H1 (cell line): ENCODE results near the gene EXD1. TPM values are rescaled to one million over a fixed set of nuclear protein-coding genes. Genes with fewer than 3 reads are reported as not detected.
A peak's percentile ranks its signal among the peaks of the same experiment; 100 is the strongest.

Experiments used
- ASH2L ChIP-seq: fragments of 200-600, 300-600 bp; sonication (generic); IDR thresholded peaks from one replicate; pipeline ENCODE4 v1.7.1; 2017; ENCODE audit warnings: low read length
- BACH1 ChIP-seq: IDR thresholded peaks from 2 replicates; pipeline ENCODE4 v1.6.1; 2012; ENCODE audit warnings: low read length, improper control_type of control experiment
- BCL11A ChIP-seq, 2 experiments: IDR thresholded peaks; one replicate each; pipeline ENCODE4 v1.6.1; 2011; ENCODE audit warnings: low read depth in 2 of 2, low read length in 2 of 2, mild to moderate bottlenecking in 2 of 2
- BRCA1 ChIP-seq: IDR thresholded peaks from 2 replicates; pipeline ENCODE4 v1.6.1; 2012; ENCODE audit warnings: low read depth, low read length, improper control_type of control experiment
- CTBP2 ChIP-seq: IDR thresholded peaks from 2 replicates; pipeline ENCODE4 v1.7.0; 2011; ENCODE audit warnings: borderline replicate concordance, mild to moderate bottlenecking, moderate library complexity, mixed read lengths, low read length; ENCODE audit not compliant: insufficient read depth, insufficient read length
- EGR1 ChIP-seq: IDR thresholded peaks from 2 replicates; pipeline ENCODE4 v1.6.1; 2011; ENCODE audit warnings: low read depth, low read length, borderline replicate concordance
- EP300 ChIP-seq, 2 experiments: IDR thresholded peaks; 1 replicate in 1 of 2; 2 replicates in 1 of 2; pipeline ENCODE4 v1.6.1; 2011 to 2012; ENCODE audit warnings: low read depth in 2 of 2, low read length in 2 of 2, mild to moderate bottlenecking in 2 of 2, borderline replicate concordance in 1 of 2, inconsistent platforms in 1 of 2, moderate library complexity in 1 of 2
- GABPA ChIP-seq: IDR thresholded peaks from 2 replicates; pipeline ENCODE4 v1.6.1; 2011; ENCODE audit warnings: mild to moderate bottlenecking, low read length, moderate library complexity, borderline replicate concordance; ENCODE audit not compliant: insufficient read depth
- JUND ChIP-seq: IDR thresholded peaks from 2 replicates; pipeline ENCODE4 v1.6.1; 2011; ENCODE audit warnings: mild to moderate bottlenecking, improper control_type of control experiment, low read length
- KDM5A ChIP-seq: fragments of 200-600 bp; IDR thresholded peaks from 2 replicates; pipeline ENCODE4 v1.7.1; 2012; ENCODE audit warnings: mild to moderate bottlenecking, low read length, inconsistent platforms, mixed read lengths
- MAFK ChIP-seq: IDR thresholded peaks from 2 replicates; pipeline ENCODE4 v1.6.1; 2012; ENCODE audit warnings: low read depth, mild to moderate bottlenecking, improper control_type of control experiment, low read length
- POLR2A ChIP-seq, 2 experiments: IDR thresholded peaks; 1 replicate in 1 of 2; 2 replicates in 1 of 2; pipeline ENCODE4 v1.6.1; 2011; ENCODE audit warnings: low read depth in 2 of 2, low read length in 2 of 2, mild to moderate bottlenecking in 2 of 2; ENCODE audit errors: control extremely low read depth in 1 of 2
- POLR2AphosphoS5 ChIP-seq: IDR thresholded peaks from 2 replicates; pipeline ENCODE4 v1.6.1; 2011; ENCODE audit warnings: low read depth, low read length
- POU5F1 ChIP-seq: IDR thresholded peaks from 2 replicates; pipeline ENCODE4 v1.6.1; 2011; ENCODE audit warnings: low read depth, mild to moderate bottlenecking, low read length, moderate library complexity
- RXRA ChIP-seq: IDR thresholded peaks from 2 replicates; pipeline ENCODE4 v1.6.1; 2011; ENCODE audit warnings: low read depth, mild to moderate bottlenecking, low read length, moderate library complexity; ENCODE audit not compliant: insufficient read depth
- SAP30 ChIP-seq: fragments of 300-600 bp; sonication (generic); IDR thresholded peaks from 2 replicates; pipeline ENCODE4 v1.7.1; 2012; ENCODE audit warnings: low read length, moderate library complexity, mild to moderate bottlenecking, inconsistent platforms; ENCODE audit not compliant: insufficient read depth, insufficient replicate concordance
- SIX5 ChIP-seq: IDR thresholded peaks from 2 replicates; pipeline ENCODE4 v1.6.1; 2011; ENCODE audit warnings: mild to moderate bottlenecking, low read depth, low read length
- SP1 ChIP-seq: IDR thresholded peaks from 2 replicates; pipeline ENCODE4 v1.6.1; 2011; ENCODE audit warnings: low read depth, low read length
- SUZ12 ChIP-seq: fragments of 200-600 bp; sonication (generic); IDR thresholded peaks from 2 replicates; pipeline ENCODE4 v1.6.1; 2012; ENCODE audit warnings: mild to moderate bottlenecking, inconsistent platforms, low read length, moderate library complexity, mixed read lengths
- TAF7 ChIP-seq: optimal IDR thresholded peaks from 2 replicates; pipeline ENCODE3; 2011; ENCODE audit warnings: low read depth, mild to moderate bottlenecking, inconsistent platforms, low read length, moderate library complexity, borderline replicate concordance
- TCF12 ChIP-seq: IDR thresholded peaks from 2 replicates; pipeline ENCODE4 v1.6.1; 2011; ENCODE audit warnings: low read depth, mild to moderate bottlenecking, low read length
- YY1 ChIP-seq: IDR thresholded peaks from 2 replicates; pipeline ENCODE4 v1.6.1; 2011; ENCODE audit warnings: low read depth, mild to moderate bottlenecking, low read length
- polyA plus RNA-seq, 7 experiments: library from polyadenylated mRNA; depleted of rRNA in 3 of 7; stranded (reverse) in 5 of 7; unstranded in 2 of 7; fragments of >200 nt in 5 of 7; fragments of 200-250 nt in 2 of 7; gene quantifications; 1 replicate in 5 of 7; 2 replicates in 1 of 7; 4 replicates in 1 of 7; pipeline versions ENCODE4 v1.2.1 to v1.2.3, GENCODE V29; 2011 to 2013; ENCODE audit warnings: missing spikeins in 2 of 7, mixed read lengths in 2 of 7
- total RNA-seq: library from RNA; stranded (reverse); fragmentation: NEBNext Ultra II Directional; extraction: Animal tissue kit (Norgen Biotek cat#: 25700); gene quantifications from 2 replicates; pipeline ENCODE4 v1.2.1, GENCODE V29; 2021
- TF ChIP-seq, protein P1 (sequence below): IDR thresholded peaks from 2 replicates; pipeline ENCODE4 v1.6.1; 2012; ENCODE audit warnings: inconsistent platforms
- TF ChIP-seq, protein P2 (sequence below): IDR thresholded peaks from 2 replicates; pipeline ENCODE4 v1.6.1; 2011; ENCODE audit warnings: low read length, improper control_type of control experiment

Gene EXD1
- total and polyA plus RNA-seq, 2 of the 8 experiments (the other 6 are each of a cell fraction or from before 2014, with no cell fraction given): 0.06 to 0.54 TPM

DNA sequence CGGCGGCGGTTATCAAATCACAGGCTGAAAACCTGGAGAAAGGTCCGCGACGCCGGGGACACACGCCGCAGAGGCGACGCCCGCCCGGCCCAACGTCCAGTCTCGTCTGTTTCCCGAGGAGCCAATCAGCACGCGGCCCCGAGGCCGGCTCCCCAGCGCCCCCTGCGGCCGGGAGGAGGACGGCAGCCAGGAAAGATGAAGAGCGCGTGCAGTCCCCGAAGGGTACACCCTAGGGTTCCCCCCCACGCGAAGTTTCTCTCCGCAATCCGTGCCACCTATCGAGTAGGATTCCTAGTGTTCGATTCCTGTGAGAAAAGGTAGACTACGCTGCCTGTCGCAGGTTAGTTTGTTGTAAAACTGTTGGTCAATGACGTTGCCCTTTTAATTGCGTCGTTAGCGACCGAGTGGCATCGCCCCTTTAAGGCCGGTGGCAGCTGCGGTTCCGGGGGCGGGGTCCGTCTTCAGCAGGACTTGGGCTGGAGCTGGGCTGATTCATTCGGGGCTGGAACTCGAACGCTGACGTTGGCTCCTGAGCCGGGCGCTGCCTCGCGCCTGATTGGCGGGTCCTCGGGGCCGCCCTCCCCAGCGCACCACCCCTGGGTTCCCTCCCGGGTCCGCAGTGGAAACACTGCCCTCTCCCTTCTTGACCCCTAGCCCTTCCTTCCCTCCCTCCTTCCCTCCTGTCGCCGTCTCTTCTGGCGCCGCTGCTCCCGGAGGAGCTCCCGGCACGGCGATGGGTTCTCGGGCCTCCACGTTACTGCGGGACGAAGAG, at the start of gene EXD1, which contains the start of gene CHP1 (continued):
- TF ChIP-seq POLR2A (IDR thresholded peaks at IDR 0.05; ENCODE audit: control extremely low read depth in 1 of 2, low read depth in 2 of 2, low read length in 2 of 2) (peak in 1 of 2 experiments; percentile 80; a peak in 2 of 3 replicates), TCF12 (no peak), SUZ12 (no peak), BCL11A (IDR thresholded peaks at IDR 0.05; ENCODE audit: low read depth in 2 of 2, low read length in 2 of 2) (no peak), MAFK (no peak), SIX5 (no peak), SAP30 (no peak), SP1 (peak; percentile 65), EP300 (IDR thresholded peaks at IDR 0.05; ENCODE audit: borderline replicate concordance in 1 of 2, low read depth in 2 of 2, low read length in 2 of 2) (0 out of 3 replicates have a peak, but pooled peaks of 1 of the 2 experiments have one; percentile 55), TAF7 (peak; percentile 69), YY1 (no peak), CTBP2 (peak; percentile 64), POU5F1 (no peak), BRCA1 (no peak), RXRA (no peak), POLR2AphosphoS5 (peak; percentile 75; the same call in 1 of the 2 replicates), EGR1 (0 out of 2 replicates have a peak, but pooled peaks have one; percentile 61), GABPA (no peak), JUND (peak; percentile 56), BACH1 (no peak), KDM5A (no peak), ASH2L (peak; percentile 55)
- TF ChIP-seq, protein P1, sequence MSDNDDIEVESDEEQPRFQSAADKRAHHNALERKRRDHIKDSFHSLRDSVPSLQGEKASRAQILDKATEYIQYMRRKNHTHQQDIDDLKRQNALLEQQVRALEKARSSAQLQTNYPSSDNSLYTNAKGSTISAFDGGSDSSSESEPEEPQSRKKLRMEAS: peak; percentile 100
- TF ChIP-seq, protein P2, sequence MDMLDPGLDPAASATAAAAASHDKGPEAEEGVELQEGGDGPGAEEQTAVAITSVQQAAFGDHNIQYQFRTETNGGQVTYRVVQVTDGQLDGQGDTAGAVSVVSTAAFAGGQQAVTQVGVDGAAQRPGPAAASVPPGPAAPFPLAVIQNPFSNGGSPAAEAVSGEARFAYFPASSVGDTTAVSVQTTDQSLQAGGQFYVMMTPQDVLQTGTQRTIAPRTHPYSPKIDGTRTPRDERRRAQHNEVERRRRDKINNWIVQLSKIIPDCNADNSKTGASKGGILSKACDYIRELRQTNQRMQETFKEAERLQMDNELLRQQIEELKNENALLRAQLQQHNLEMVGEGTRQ: no peak
